Measurements from ENCODE around the gene MMP11.
A peak's percentile ranks its signal among the peaks of the same experiment; 100 is the strongest.

The MMP11 gene

DNA sequence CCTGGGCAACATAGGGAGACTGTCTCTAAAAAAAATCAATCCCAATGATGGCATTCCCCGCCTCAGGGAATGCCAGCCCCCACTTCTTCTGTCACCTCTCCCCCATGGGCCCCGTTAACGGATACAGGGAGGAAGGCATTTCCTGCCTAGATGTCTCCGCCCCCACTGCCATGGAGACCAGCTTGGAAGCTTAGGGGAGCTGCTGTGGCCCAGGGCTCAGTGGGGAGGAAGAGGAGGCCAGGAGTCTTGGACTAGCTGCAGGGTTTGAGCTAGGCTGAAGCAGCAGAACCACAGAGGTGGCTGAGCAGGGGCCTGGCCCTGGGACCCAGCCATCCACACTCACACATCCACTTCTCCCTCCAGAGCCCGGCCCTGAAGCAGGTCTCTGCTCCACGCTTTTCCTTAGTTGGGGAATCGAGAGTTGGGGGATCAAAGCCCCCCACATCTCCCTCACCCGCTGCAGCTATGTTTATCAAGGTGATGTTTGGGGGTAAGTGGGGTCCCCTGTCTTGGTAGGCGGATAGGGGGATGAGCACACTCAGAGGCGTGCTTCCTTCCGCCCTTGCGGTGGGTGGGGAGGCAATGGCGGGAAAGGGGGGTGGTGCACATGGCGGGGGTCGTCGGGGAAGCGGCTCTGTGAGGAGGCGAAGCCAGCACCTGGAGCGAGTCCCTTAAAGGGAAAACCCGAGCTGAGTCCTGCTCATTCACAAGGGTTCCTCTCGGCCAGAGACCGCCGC is 9.6 kb upstream of the MMP11 start, which contains the start of gene C22orf15:
TSS of gene C22orf15 (plus strand) at position 149 of the 737 bp plus-strand sequence. CDS start at position 466, 317 bp downstream.
- peak; percentile 66 for DNase-seq

DNA sequence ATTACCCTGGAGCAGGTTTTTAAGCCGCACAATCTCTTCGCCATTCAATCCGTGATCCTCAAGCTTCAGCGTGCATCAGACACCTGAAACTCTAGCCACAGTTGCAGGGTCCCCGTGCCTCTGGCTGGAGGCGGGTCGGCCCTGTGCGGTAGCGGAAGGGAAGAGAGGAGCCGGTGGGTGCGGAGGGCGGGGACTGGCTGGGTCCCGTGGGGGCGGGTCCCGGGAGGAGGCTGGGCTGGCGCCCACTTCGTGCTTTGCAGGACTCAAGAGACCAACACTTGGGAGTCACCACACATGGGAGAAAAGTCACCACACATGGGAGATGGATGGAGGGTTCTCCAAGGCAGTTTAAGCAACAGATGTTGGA is 9.1 kb upstream of the MMP11 start:
- DNase-seq = peak; percentile 50

DNA sequence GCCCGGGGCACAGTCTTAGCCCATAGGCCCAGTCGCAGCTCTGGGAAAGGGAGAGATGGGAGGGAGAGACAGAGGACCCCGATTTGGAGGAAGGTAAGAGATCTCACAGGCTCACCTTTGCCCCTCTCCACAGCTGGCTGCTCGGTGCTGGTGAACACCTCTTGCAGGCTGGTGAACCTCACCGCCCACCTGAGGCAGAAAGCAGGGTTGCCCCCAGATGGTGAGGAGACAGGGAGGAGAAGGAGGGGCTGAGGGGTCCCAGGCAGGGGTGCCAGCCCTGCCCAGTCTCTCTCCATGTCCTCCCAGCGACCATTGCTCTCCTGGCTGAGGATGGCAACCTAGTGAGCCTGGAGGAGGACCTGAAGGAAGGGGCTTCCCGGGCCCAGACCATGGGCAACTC is 8.7 kb upstream of the MMP11 start:
- DNase-seq = no peak

DNA sequence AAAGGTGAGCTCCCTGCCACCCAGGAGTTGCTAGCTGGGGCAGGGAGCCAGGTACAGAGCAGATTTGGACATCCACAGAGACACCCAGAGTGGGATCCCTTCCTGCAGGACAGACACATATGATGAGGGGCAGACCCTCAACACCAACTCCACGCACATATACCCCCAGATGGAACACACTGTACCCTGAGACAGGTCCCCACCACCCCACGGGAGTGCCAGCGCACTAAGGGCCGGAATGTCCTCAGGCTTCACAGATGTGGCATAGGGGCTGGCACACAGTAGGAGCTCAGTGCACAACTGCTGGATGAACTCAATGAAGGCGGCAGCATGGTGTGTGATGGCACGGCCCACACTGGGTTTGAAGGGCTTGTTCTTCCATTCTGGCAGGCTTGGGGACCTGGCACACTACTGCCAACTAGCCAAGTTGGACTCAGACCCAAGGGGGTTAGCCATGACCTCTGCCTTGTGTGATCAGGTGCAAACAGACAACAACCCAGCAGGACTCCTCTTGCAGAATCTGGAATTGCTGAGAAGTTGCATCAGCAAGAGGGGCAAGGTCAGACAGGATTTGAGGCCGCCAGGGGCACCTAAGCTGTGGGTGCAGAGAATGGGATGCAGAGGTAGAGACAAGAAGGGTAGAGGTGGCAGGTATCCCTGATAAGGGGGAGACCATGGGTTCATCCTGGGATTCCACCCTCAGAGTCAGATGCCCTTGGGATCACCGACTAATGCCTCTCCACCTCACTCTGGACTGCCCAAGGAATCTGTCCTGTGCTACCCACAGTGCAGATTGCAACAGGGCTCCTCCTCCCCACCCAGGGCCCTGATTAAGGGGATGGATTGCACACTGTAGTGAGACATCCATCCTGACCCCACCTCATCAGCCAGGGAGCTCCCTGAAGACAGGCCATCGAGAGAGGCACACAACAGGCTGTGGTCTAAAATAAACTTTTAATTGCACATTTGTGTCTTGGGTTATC is 7.5 kb upstream of the MMP11 start:
- DNase-seq = no peak

DNA sequence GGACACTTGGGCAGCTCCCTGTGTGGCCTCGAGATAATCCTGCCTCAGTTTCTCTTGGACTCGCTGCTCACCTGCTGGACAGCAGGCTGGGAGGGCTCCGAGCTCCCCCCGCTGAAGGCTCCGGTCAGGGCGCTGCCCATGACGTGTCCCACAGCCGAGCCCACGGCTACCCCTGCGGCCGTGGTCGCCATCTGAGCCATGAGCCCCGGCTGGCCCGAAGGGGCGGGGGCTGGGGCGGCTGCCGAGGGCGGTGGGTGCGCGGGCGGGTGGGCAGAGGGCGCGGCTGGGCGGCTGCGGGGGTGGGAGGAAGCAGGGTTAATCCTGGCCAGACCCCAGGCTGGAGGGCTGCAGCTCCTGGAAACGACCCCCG is 5.4 kb upstream of the MMP11 start:
- peak; percentile 36 for DNase-seq

DNA sequence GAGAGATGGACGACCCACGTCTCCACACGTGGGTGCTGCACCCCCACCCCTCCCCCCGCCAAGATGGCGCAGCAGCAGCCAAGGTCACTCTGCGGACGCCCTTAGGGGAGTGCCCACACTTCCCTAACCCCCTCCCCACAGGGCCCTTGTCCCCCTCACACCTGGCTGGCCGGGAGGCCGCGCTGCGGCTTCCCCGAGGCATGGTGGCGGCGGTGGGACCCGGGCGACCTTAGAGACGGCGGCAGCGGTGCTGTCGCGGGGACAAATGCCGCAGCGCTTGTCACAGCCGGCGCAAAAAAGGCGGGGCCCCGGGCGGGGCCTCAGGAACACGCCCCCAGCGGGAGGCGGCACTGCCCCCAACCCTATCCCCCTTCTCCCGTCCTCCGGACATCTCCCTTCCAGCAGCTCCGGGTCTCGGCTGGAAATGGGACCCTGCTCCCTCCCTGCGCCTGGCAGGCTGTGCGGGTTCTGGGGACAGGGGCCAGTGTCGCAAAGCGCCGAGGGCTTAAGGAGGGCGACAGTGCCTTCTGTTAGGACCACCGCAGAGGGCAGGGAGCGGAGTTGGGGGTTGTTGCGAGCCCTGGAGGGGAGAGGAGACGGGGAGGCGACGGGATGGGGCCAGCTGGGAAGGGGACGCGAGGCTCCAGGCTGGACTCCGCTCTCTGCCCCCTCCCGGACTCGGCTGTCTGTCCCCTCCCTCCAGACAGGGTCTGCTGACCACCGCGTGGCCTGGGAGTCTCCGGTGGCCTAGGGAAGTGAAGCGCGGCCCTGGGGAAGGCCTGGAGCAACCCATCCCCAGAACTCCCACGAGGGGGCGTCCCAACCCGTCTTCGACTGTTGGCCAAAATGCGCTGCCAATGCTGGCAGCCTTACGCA is 4.7 kb upstream of the MMP11 start, which contains the start of gene CHCHD10:
TSS of gene CHCHD10 (minus strand) at position 300 of the 876 bp plus-strand sequence. CDS start at position 202, 98 bp downstream.
- DNase-seq = peak; percentile 96

DNA sequence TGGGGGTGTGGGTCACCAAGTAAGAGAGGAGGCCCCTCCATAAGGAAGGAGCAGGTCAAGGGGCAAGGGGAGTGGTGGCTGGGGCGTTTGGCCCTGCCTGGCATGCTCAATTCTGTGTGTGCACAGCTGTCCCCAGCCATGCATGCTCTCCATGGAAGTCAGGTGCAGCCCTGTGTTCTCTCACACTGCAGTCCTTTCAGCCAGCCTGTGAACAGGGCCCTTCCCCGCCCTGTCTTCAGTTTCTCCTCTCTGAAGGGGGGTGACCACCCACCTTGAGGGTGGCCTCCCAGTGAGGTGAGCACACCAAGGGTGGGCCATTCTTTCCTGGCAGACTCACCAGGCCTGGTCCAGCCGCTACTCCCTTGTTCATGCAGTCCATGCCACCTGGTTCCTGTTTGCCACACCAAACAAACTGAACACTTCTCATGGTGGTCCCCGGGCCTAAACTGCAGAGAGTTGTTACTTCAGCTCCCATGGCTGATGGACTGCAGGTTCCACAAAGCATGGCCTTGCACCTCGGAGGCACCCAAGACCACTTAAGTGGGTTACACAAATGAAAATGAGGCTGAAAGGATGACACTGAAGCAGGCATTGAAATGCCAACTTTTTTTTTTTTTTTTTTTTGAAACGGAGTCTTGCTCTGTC is 3.2 kb upstream of the MMP11 start:
- DNase-seq = no peak

DNA sequence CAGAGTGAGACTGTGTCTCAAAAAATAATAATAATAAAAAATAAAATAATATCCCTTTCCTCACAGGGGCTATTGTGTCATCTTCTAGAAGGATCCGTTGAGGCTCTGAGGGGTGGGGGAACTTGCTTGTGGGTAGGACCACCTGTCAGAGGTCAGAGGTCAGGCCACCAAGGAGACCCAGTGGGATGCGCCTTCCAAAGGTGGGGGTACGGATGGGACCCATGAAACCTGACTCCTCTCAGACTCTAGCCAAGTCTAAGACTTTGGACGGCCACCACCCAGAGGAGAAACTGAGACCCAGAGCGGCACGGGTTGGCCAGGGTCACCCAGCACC is 367 bp upstream of the MMP11 start:
- no peak for DNase-seq

DNA sequence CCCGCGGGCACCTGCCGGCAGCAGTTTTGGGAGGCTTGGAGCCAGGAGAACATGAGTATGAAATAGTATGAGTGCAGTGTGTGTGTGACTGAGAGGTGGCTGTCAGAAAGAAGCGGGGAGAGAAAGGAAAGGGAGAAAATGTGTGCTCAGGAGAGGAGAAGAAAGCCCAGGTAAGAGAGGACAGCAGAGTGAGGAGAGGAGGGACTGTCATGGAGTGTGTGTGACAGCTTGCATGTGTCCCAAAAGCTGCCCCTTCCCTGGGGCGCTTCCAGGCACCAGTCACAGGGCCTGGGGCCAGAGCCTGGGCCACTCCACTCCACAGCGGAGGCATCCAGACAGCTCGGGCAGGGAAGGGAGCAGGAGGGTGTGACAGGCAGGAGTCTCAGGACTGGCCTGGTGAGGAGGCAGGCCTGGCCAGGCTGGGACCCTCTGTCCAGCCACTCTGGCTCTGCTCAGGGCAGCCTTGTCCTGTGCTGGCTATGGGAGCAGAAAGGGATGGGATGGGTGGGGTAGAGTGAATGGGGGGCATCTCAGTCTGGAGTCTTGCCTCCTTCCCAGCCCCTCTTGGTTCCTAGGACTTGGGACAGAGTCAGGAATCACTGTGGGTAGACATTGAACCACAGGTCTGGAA is 949 bp downstream of the MMP11 start:
- no peak for DNase-seq

DNA sequence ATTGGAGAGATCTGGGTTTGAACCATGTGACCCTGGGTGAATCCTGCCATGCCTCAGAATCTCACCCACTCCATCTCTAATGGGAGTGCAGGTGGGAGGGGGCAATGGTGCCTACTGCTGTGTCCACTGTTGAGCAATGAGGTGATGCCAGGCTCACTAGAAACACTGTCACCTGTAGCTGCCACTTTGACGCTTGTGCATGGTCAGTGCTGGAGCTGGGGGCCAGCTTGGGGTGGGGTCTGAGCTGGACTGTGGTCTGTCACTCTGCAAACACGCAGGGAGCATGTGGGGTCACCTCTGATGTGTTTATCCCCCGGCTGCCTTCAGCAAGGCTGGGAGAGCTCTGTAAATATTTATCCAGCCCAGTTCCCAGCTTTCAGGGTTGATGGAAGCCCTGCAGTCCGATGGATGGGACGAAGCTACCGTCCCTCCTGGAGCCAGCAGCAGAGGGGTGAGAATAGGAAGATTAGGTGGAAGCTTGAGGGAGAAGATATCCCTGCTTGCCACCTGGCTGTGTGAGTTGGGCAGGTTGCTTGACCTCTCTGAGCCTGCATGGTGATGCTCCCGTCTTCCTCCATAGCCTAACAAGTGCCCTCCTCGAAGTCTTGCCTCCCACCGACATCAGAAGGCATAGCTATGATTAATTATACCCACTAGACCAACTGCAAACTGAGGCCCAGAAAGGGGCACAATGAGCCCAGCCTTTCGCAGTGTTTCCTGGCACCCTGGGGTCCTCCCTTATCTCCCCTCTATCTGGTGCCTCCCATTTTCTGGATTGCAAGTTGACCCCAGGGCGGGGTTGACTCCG is 1.7 kb downstream of the MMP11 start:
- no peak for DNase-seq

DNA sequence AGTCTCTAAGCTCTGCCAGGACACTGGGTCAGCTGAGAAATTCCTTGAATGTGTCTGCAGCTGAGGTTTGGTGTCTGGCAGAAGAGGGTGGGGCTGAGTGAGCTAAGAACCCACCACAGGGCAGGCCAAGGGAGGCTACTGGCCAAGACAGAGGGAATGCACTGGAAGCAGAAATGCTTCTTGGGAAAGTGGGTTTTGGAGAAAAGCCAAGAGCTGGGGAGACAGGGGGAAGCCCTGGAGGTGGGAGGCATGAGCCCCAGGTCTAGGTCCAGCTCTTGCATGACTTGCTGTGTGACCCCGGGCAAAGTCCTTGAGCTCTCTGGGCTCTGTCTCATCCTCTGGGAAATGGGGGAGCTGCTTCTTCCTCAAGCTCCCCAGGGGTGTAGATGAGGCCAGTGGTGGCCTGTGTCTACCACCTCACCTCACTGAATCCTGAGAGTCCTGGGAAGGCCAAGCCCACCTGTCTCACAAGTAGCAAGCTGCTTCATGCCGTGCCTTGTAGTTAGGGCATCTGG is 2.3 kb downstream of the MMP11 start:
- DNase-seq = no peak

DNA sequence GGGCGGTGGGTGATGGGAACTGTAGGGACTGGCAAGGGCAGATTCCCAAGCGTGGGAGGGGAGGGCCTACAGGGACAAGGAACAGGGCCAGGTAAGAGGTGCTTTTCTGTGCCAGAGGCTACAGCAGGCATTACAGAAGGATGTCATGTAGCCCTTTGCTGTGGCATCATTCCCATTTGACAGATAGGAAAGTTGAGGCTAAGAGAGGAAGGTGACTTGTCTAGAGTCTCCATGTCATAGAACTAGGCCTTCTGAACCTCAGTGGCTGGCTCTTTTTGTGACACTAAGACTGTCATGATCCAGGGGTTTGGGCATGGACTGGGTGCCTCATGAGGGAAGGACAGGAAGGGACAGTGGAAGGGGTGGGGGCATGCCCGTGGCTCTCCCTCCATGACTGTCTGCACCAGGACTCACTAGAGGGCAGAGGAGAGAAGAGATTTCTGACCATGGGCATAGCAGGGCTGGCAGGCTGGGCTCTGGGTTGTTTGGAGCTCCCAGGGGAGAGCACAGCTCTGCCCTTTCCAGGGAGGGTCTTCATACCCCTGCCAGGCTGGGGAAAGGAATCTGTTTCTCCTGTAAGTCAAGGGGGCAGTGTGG is 3.2 kb downstream of the MMP11 start:
- no peak for DNase-seq

DNA sequence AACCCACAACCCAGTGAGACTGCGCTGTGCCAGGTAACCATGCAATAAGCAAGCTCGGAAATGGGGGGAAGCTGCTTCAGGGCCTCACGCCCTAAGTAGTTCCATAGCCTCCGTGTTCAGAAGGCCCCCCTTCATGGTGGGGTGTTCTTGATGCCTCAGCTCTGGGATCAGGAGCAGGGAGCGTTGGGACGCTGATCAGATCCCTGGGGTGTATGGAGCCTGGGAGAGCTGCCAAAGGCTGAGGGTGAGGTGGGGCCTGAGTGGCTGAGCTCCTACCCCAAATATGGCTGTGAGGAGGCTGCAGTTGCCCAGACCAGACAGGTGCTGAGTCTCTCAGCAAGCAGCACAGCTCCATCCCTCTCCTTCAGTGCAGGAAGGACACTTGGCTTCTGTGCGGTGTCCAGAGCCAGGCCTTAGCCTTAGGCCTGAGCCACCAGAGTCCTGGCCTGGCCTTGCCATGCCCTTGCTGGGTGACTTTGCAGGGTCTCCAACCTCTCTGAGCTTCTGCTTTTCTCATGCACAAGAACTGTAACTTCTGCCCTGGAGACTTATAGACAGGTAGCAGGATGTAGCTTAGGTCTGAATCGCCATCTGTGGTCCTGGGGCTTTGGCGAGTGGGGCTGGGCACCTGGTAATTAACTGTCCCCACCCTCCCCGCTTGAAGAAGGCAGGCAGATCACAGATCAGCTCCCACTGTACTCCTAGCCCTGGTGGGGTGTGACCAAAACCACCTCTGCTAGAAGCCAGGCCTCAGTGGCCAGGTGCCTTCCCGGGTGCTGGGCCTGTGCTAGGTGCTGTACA is 5.3 kb downstream of the MMP11 start:
- no peak for DNase-seq

DNA sequence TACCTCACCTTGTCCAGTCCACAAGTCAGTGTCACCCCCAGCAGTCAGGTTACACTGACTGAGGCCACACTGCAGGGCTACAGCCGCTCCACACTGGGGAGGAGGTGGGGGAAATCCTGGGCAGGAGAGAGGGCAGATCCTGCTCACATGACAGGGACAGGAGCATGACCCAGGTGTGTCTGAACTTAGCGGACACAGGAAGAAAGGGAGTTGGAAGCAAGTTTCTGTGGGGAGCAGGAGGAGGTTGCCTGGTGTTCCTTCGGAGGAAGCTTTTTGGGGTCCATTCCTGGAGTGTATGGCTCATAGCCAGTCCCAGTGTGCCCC is 5.9 kb downstream of the MMP11 start:
- no peak for DNase-seq

DNA sequence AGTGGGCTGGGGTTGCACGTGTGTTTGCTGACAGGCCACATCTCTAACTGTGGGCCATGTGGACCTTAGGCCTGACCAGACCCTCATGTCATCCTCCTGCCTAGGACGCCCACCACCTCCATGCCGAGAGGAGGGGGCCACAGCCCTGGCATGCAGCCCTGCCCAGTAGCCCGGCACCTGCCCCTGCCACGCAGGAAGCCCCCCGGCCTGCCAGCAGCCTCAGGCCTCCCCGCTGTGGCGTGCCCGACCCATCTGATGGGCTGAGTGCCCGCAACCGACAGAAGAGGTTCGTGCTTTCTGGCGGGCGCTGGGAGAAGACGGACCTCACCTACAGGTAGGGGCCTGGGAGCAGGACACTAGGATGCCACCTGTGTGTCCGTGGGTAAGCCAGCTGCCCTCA is 6.4 kb downstream of the MMP11 start:
- no peak for DNase-seq

DNA sequence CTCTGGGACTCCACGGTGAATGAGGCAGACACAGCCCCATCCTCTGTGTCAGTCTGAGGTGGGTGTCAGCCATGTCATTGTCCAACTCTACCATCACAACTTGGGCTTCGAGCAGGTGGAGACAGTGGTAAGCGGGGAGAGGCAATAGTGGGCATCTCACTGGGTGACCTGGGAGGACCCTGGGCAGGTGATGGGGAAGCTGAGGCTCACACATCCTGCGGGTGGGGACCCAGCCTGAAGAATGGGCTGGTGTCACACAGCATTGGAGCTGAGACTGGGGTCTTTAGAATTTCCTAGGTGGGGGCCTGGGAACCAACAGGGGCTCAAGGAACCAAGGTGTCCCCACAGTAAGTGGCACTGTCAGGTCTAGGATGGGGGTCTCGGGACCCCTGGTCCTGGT is 7.1 kb downstream of the MMP11 start:
- DNase-seq = no peak

DNA sequence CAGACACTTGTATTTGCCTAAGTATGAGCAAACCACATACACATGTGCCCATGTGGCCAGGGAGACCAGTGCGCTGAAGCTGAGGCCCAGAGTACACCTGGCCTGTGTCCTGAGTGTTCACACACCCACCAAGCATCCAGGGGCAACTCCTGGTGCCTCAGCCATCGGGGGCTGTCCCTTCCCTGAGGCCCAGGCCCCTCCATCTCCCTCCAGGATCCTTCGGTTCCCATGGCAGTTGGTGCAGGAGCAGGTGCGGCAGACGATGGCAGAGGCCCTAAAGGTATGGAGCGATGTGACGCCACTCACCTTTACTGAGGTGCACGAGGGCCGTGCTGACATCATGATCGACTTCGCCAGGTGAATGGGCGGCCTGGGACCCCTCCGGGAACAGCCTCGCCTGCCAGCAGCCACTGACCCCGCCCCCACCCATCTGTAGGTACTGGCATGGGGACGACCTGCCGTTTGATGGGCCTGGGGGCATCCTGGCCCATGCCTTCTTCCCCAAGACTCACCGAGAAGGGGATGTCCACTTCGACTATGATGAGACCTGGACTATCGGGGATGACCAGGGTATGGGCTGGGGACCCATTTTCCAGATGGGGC is 7.6 kb downstream of the MMP11 start:
- no peak for DNase-seq

DNA sequence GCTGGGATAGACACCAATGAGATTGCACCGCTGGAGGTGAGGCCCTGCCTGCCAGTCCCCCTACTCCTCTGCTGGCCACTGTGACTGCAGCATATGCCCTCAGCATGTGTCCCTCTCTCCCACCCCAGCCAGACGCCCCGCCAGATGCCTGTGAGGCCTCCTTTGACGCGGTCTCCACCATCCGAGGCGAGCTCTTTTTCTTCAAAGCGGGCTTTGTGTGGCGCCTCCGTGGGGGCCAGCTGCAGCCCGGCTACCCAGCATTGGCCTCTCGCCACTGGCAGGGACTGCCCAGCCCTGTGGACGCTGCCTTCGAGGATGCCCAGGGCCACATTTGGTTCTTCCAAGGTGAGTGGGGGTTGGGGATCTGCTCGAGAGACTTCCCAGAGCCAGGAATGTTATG is 8.4 kb downstream of the MMP11 start:
- no peak for DNase-seq

DNA sequence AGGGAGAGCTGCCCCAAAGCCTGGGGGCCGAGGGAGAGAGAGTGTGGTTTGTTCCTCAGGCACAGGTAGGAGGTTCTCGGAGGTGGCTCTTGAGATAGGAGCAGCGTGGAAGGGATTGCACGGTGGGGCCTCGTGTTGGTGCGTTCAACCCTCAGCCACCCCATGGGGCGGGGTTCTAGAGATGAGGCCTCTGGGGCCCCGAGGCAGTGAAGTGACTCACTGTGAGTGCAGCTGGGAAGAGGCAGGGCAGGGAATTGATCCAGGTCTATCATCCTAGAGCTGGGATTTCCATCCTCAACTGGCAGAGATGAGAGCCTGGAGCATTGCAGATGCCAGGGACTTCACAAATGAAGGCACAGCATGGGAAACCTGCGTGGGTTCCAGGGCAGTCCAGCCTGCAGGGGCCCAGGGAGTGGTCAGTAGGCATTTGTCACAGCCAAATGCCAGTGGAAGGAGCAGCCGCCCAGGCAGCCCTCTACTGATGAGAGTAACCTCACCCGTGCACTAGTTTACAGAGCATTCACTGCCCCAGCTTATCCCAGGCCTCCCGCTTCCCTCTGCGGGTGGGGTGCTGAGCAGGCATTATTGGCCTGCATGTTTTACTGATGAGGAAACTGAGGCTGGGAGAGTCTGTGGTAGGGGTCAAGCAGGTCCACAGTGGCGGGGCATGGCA is 9.0 kb downstream of the MMP11 start:
- peak; percentile 24 for DNase-seq

Measured in eye (tissue), 1 donor.